ENCODE results near the gene NT5C.

NT5C gene

DNA sequence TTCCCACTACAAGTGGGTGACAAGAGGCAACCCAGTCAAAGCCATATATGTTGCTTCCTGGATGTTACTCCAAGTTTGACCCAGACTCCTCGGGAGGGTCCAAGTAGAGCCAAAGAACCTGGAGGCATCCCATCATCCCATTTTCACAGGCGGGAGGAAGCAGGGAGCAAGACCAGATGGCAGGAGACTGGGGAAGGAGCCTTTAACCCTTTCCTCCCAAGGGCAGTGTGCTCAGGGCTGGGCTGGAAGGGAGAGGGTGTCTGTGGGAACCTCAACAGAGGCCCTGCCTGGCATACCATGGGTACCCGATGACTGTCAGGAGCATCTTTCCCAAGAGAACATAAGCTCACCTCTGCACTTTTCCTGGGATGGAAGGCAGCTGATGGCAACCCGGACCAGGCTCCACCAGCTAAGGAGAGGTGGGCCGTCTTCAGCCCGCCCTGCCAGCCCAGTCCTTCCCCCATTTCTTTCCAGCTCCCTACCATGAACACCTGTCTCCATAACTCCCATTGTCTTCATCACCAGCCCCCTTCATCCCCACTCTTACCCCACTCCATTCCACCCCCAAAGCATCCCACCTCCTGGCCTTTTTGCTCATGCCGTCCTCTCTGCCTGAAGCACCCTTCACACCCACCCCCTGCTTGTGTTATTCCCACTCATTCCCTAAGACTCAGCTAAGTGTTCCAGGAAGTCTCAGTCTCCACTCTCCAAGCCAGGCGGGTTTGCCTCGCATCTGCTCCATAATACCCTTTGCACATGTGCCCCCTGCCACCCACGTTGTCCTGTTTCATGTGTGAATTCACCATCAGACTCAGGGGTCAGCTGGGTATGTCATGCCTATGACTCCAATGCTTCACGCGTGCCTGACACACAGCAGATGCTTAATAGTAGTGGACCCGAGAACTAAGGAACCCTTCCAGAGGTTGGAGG is 49.7 kb downstream of the NT5C start:
- H3K36me3 Mint-ChIP-seq (ENCODE audit: low read depth) = no peaks in the 10 kb centered on the region

More for the DNA sequence above, 49.7 kb downstream of the NT5C start:
- H3K4me1 Mint-ChIP-seq (ENCODE audit: low read depth) = peaks cover 43% of the 10 kb centered on the region
- no peaks in the 10 kb centered on the region for H3K9me3 Mint-ChIP-seq
- no peaks in the 10 kb centered on the region for H3K27me3 Mint-ChIP-seq
- no peak overlapping the region for H3K4me3 Mint-ChIP-seq
- H3K27ac Mint-ChIP-seq = no peak overlapping the region
